ENCODE measurements around the gene CAPN1. TPM values are rescaled to one million over a fixed set of nuclear protein-coding genes. Genes with fewer than 3 reads are reported as not detected.
A peak's percentile ranks its signal among the peaks of the same experiment; 100 is the strongest.
"Not testable (repeated sequence)": the region's sequence is repeated elsewhere in the genome, so short reads cannot be mapped to it uniquely, and the experiment has no call there.

Gene CAPN1
- total RNA-seq, 1 donor from 2014 or later: 397 TPM

GRCh38 chr11:65172600-65172999 lies 9.1 kb upstream of the CAPN1 start:
- no peaks in the 10 kb centered on the region for H3K27me3 ChIP-seq (ENCODE audit: control insufficient read depth, insufficient read depth, low read length)
- H3K4me3 ChIP-seq (ENCODE audit: low read depth, low read length): no peak overlapping the region
- no peak for TF ChIP-seq CTCF (IDR thresholded peaks at IDR 0.05; ENCODE audit: insufficient read depth, low read length, poor library complexity, severe bottlenecking)
- no peaks in the 10 kb centered on the region for H3K36me3 ChIP-seq (ENCODE audit: control insufficient read depth, insufficient read depth, low read length)
- DNase-seq (ENCODE audit: low read depth): no peak

GRCh38 chr11:65174571-65175010 lies 7.1 kb upstream of the CAPN1 start:
- not testable (repeated sequence) for H3K36me3 ChIP-seq (ENCODE audit: control insufficient read depth, insufficient read depth, low read length); H3K27me3 ChIP-seq (ENCODE audit: control insufficient read depth, insufficient read depth, low read length); H3K4me3 ChIP-seq (ENCODE audit: low read depth, low read length); DNase-seq (ENCODE audit: low read depth)

- no peaks in the 10 kb centered on the region for H3K27me3 ChIP-seq (ENCODE audit: control insufficient read depth, insufficient read depth, low read length)
- no peak for DNase-seq (ENCODE audit: low read depth)
- peak; percentile 71 for TF ChIP-seq CTCF (IDR thresholded peaks at IDR 0.05; ENCODE audit: insufficient read depth, low read length, poor library complexity, severe bottlenecking)
- H3K4me3 ChIP-seq (ENCODE audit: low read depth, low read length): peak overlapping the region; percentile 75
- H3K36me3 ChIP-seq (ENCODE audit: control insufficient read depth, insufficient read depth, low read length): no peaks in the 10 kb centered on the region
These were observed 705 bp upstream of the CAPN1 start for GRCh38 chr11:65180877-65181568.

- Histone ChIP-seq H3K27me3 (ENCODE audit: control insufficient read depth, insufficient read depth, low read length) (no peaks in the 10 kb centered on the region), H3K36me3 (ENCODE audit: control insufficient read depth, insufficient read depth, low read length) (peaks cover 1% of the 10 kb centered on the region), H3K4me3 (ENCODE audit: low read depth, low read length) (peak overlapping the region; percentile 75)
- TF ChIP-seq CTCF (IDR thresholded peaks at IDR 0.05; ENCODE audit: insufficient read depth, low read length, poor library complexity, severe bottlenecking): no peak
- DNase-seq (ENCODE audit: low read depth): no peak
These were observed 786 bp downstream of the CAPN1 start for GRCh38 chr11:65182258-65183170.

GRCh38 chr11:65183201-65183891 lies 1.6 kb downstream of the CAPN1 start:
- H3K27me3 ChIP-seq (ENCODE audit: control insufficient read depth, insufficient read depth, low read length): no peaks in the 10 kb centered on the region
- peaks cover 4% of the 10 kb centered on the region for H3K36me3 ChIP-seq (ENCODE audit: control insufficient read depth, insufficient read depth, low read length)
- no peak for TF ChIP-seq CTCF (IDR thresholded peaks at IDR 0.05; ENCODE audit: insufficient read depth, low read length, poor library complexity, severe bottlenecking)
- H3K4me3 ChIP-seq (ENCODE audit: low read depth, low read length): peak overlapping the region; percentile 75
- DNase-seq (ENCODE audit: low read depth): peak; percentile 37

- peaks cover 4% of the 10 kb centered on the region for H3K36me3 ChIP-seq (ENCODE audit: control insufficient read depth, insufficient read depth, low read length)
- no peaks in the 10 kb centered on the region for H3K27me3 ChIP-seq (ENCODE audit: control insufficient read depth, insufficient read depth, low read length)
- H3K4me3 ChIP-seq (ENCODE audit: low read depth, low read length): no peak overlapping the region
- TF ChIP-seq CTCF (IDR thresholded peaks at IDR 0.05; ENCODE audit: insufficient read depth, low read length, poor library complexity, severe bottlenecking): no peak
- DNase-seq (ENCODE audit: low read depth): no peak
These were observed 2.4 kb downstream of the CAPN1 start for GRCh38 chr11:65184146-65184545.

Measured in kidney epithelial cell (primary cell).